AG09309 (cell line): ENCODE measurements around the gene IGSF23.
A peak's percentile ranks its signal among the peaks of the same experiment; 100 is the strongest.
"Not testable (repeated sequence)": the region's sequence is repeated elsewhere in the genome, so short reads cannot be mapped to it uniquely, and the experiment has no call there.

ENCODE experiments used
- DNase-seq: peaks from one replicate; pipeline ENCODE4 v3.0.0-alpha.2; 2010; ENCODE audit warnings: low read depth
- H3K4me3 ChIP-seq: 2 replicates; pipeline ENCODE4 v1.5.1; 2011; ENCODE audit warnings: mild to moderate bottlenecking, low read depth, low read length, moderate library complexity; ENCODE audit not compliant: control insufficient read depth
- CTCF ChIP-seq: IDR thresholded peaks from 2 replicates; pipeline ENCODE4 v1.5.1; 2011; ENCODE audit warnings: mild to moderate bottlenecking, low read depth, low read length, inconsistent platforms; ENCODE audit not compliant: insufficient read depth, control insufficient read depth; ENCODE audit errors: missing control alignments

The IGSF23 gene

DNA sequence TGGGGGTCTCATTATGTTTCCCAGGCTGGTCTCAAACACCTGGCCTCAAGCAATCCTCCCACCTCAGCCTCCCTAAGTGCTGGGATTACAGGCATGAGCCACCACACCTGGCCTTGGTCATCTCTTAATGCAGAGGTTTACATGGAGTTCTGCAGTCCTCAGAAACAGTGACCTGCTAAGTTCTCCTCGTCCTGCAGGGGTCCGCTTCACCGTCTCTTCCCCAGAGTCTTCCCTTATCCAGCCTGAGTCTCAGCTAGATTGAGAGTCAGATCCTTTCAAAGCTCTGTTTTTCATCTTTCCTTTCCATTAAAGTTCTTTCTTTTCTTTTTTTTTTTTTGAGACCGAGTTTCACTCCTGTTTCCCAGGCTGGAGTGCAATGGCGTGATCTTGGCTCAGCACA, 2.9 kb upstream of the IGSF23 start:
- DNase-seq, H3K4me3 ChIP-seq: not testable (repeated sequence)
- peak; percentile 50 for TF ChIP-seq CTCF

DNA sequence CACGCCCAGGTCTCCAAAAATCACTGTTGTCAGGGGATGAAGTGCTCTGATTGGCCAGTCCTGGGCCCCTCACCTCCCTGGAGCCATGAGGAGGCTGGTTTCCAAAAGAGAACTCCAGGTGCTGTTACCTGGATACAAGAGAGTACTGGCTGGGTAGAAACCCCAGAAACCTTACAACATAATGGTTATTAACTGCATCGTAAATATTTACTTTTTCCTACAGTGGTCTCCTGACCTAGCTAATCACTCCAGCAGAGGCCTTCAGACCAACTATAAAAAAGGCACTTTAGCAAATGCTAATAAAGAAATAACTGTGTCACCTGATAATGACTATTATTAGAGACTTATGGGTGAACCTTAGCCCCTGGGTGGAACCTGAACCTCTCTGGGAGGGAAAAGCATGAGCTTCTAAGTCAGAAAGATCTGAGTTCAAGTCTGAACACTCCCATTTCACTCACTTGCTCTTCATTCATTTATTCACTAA, 1.5 kb upstream of the IGSF23 start:
- H3K4me3 ChIP-seq: no peak overlapping the region
- no peak for TF ChIP-seq CTCF
- no peak for DNase-seq

DNA sequence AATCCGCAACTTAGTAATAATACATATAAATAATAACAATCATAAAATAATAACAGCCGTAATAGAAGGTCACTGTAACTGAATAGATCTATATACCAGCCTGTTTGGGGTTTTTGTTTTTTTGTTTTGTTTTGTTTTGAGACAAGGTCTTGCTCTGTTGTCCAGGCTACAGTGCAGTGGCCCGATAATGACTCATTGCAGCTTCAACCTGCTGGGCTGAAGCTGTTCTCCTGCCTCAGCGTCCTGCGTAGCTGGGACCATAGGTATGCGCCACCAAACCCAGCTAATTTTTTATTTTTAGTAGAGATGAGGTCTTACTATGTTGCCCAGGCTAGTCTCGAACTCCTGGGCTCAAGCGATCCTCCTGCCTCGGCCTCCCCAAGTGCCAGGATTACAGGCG, 950 bp downstream of the IGSF23 start:
- H3K4me3 ChIP-seq: no peak overlapping the region
- TF ChIP-seq CTCF: no peak
- no peak for DNase-seq

GRCh38 chr19:44615863-44616247, 2.5 kb downstream of the IGSF23 start:
- DNase-seq: no peak
- TF ChIP-seq CTCF: no peak
- no peak overlapping the region for H3K4me3 ChIP-seq

DNA sequence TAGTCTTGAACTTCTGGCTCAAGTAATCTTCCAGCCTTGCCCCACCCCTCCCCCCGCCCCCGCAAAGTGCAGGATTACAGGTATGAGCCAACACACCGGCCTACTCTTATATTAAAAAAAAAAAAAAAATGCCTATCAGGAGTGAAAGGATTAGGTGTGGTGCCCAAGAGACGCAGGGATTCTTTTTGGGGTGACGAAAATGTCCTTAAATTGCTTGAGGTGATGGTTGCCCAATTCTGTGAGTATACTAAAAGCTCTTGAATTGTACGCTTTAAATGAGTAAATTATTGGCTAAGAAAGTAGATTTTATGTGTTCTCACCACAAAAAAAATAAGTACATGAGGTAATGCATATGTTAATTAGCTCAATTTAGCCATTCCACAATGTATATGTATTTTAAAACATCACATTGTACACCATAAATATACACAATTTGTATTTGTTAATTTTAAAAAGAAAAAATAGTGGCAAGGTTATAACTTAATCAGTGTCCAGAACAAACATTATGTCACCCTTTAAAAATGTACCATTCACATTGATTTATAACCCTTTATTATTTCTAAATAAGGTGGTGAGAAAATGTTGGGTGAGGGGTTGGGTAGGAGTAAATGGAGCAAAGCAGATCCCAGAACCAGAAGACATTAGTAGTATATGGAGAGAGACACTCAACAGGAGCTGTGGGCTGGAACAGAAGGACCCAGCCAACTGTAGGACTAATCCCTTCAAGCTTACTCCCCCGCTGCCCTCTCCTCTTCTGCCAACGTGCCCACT, 3.9 kb downstream of the IGSF23 start:
- DNase-seq: no peak
- no peak for TF ChIP-seq CTCF
- H3K4me3 ChIP-seq: no peak overlapping the region

- TF ChIP-seq CTCF: no peak
- no peak for DNase-seq
- no peak overlapping the region for H3K4me3 ChIP-seq
These were observed 5.4 kb downstream of the IGSF23 start for GRCh38 chr19:44618640-44619357.
